Cardiac muscle cell (in vitro differentiated cells and primary cell): ENCODE results near the gene VAX1. TPM values are rescaled to one million over a fixed set of nuclear protein-coding genes. Genes with fewer than 3 reads are reported as not detected.

Experiments
- DNase-seq, 2 donors: peaks; one replicate each; pipeline versions ENCODE4 v3.0.0 to v3.0.0-alpha.2; 2010 to 2017; ENCODE audit warnings: low read depth in 1 of 2, low spot score in 1 of 2
- H3K27ac ChIP-seq: fragments of 200-600 bp; sonication (generic); 2 replicates; pipeline ENCODE4 v1.5.1; 2016
- H3K27me3 ChIP-seq: fragments of 200-600 bp; sonication (generic); 2 replicates; pipeline ENCODE4 v1.6.0; 2016; ENCODE audit warnings: control low read depth
- H3K36me3 ChIP-seq: fragments of 200-600 bp; sonication (generic); 2 replicates; pipeline ENCODE4 v1.5.1; 2016; ENCODE audit warnings: control low read depth
- H3K4me1 ChIP-seq: fragments of 200-600 bp; sonication (generic); 2 replicates; pipeline ENCODE4 v1.8.1; 2017; ENCODE audit warnings: low read depth, mild to moderate bottlenecking, mixed run types
- H3K4me3 ChIP-seq: fragments of 200-600 bp; sonication (generic); 2 replicates; pipeline ENCODE4 v1.5.1; 2016; ENCODE audit warnings: mild to moderate bottlenecking
- H3K9me3 ChIP-seq: fragments of 200-600 bp; sonication (generic); 2 replicates; pipeline ENCODE4 v1.5.1; 2017; ENCODE audit warnings: low read depth, mild to moderate bottlenecking, control low read depth
- polyA plus RNA-seq: library from polyadenylated mRNA; unstranded; fragments of >200 nt; fragmentation: Nextera tagmentation; extraction: Ambion mirVana; gene quantifications from 2 replicates; pipeline ENCODE4 v1.2.1, GENCODE V29; 2016
- total RNA-seq: library from RNA; depleted of rRNA; stranded (reverse); fragments of >200 nt; gene quantifications from 2 replicates; pipeline ENCODE4 v1.2.3, GENCODE V29; 2016
- TF ChIP-seq, protein P1 (sequence below): IDR thresholded peaks from 2 replicates; pipeline ENCODE4 v1.5.1; 2012; ENCODE audit warnings: low read depth, mild to moderate bottlenecking, low read length

The VAX1 gene
- total and polyA plus RNA-seq, 2 experiments from 2014 or later: not detected

DNA sequence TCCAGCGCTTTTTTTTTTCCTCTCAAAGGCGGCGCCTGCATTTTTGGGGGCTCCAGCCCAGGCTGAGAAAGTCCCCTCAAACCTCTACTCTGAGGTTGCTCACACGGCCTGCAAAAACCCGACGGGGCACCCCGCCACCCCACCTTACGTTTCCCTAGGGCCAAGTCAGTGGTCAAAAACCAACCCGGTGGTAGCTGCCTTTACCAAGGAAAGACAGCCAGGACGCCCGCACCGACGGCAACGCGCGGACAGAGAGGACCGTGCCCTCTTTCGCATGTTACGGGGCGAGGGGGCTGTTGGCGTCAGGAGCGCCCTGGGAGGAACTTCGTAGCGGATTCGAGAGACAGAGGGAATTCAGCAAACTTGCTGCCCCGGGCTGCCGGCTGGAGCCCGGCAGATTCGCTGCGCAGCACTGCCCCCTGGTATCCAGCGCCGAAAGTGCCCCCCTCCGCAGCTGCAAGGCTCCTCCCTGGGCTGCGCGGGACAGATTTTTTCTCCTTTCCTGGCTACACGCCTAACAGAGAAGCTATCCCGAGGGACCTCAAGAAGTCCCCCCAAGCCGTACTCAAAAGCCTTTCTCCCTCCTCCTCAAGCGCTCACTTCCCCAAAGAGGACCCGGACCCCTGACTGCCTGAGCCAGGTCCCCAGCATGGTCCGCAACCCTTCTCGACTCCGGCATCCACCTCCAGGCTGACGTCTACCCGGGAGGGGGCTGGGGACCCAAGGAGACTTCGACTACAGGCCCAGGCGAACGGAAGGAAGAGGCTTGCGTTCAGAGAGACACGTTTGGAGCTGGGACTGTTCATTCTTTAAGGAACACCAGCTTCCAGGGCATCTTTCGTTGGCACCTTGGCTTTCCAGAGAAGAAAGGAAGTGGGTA lies 27.7 kb upstream of the VAX1 start:
- Histone ChIP-seq H3K9me3 (no peaks in the 10 kb centered on the region), H3K36me3 (no peaks in the 10 kb centered on the region), H3K27ac (no peak overlapping the region), H3K4me1 (no peaks in the 10 kb centered on the region), H3K4me3 (no peak overlapping the region), H3K27me3 (peaks cover 100% of the 10 kb centered on the region)
- TF ChIP-seq, protein P1, sequence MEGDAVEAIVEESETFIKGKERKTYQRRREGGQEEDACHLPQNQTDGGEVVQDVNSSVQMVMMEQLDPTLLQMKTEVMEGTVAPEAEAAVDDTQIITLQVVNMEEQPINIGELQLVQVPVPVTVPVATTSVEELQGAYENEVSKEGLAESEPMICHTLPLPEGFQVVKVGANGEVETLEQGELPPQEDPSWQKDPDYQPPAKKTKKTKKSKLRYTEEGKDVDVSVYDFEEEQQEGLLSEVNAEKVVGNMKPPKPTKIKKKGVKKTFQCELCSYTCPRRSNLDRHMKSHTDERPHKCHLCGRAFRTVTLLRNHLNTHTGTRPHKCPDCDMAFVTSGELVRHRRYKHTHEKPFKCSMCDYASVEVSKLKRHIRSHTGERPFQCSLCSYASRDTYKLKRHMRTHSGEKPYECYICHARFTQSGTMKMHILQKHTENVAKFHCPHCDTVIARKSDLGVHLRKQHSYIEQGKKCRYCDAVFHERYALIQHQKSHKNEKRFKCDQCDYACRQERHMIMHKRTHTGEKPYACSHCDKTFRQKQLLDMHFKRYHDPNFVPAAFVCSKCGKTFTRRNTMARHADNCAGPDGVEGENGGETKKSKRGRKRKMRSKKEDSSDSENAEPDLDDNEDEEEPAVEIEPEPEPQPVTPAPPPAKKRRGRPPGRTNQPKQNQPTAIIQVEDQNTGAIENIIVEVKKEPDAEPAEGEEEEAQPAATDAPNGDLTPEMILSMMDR: peak; percentile 72
- peak; percentile 58 to 76 for DNase-seq

DNA sequence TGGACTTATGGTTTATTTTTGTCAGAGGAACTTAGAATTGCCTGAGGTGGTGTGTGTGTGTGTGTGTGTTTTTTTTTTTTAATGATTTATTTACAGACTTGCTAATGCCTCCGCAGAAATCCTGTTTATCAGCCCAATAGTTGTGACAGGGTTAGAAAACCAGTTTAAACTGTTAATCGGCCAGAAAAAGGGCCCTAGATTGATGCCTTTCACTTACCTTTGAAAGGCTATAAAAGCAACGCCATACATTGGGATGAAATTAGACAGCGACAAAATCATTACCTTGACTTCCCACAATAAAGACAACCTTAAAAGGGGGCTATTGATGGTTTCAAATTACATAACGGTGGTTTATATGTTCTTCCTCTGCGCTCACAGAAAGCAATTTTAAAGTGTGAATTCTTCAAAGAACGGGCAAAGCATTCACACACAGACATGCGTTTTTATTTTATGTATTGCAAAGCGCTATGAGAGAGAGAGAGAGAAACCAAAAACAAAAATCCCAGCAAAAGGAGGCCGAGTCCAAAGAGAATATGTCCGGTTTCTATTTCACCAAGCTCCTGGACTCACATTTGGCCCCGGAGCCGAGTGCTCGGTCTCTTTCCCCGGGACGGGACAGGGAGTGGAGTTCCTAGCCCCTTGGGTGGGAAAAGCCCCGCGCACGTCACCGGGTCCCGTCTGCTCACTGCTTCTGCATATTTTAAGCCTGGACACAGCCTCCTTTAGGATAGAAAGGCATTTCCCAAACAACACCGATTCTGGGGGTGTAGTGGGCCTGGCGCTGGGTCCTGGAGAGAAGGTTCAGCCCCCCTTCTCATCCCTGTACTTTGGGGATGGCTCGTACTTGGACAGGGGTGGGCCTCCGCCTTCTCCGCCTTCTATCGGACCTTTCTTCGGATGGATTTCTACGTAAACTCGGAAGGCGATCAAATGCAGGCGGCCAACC lies 26.8 kb upstream of the VAX1 start:
- peaks cover 100% of the 10 kb centered on the region for H3K27me3 ChIP-seq
- H3K27ac ChIP-seq: no peak overlapping the region
- H3K36me3 ChIP-seq: no peaks in the 10 kb centered on the region
- no peaks in the 10 kb centered on the region for H3K4me1 ChIP-seq
- no peak overlapping the region for H3K4me3 ChIP-seq
- no peak for DNase-seq
- TF ChIP-seq, protein P1: no peak
- no peaks in the 10 kb centered on the region for H3K9me3 ChIP-seq

DNA sequence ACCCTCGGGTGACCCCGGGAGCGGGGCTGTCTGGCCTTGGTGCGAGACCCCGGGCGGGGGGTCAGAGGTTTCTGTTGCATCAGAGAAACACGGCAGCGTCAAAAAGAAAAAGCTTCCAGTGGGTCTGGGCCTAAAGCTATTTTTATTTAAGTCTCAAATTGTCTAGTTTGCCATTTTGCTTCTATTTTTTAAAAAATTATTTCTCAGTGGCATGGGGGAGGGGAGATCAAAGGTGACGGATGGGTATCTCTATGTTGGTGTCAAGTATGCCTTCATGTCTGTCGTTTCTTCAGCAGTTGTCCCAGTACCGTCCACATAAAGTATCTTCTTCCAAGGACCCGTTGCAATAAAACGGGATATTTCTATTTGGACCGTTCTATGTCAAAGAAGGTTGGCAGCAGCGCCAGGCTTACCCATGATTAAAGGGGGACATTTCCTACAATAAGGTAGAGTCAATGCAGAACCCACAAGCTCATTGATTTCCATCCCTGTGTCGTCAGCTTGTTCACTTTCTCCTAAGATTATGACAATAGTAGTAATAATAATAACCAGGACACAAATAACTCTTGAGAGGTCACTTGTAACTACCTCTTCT lies 26.0 kb upstream of the VAX1 start:
- Histone ChIP-seq H3K4me3 (no peak overlapping the region), H3K9me3 (no peaks in the 10 kb centered on the region), H3K27ac (no peak overlapping the region), H3K4me1 (no peaks in the 10 kb centered on the region), H3K27me3 (peaks cover 100% of the 10 kb centered on the region), H3K36me3 (no peaks in the 10 kb centered on the region)
- DNase-seq: no peak
- TF ChIP-seq, protein P1: no peak

DNA sequence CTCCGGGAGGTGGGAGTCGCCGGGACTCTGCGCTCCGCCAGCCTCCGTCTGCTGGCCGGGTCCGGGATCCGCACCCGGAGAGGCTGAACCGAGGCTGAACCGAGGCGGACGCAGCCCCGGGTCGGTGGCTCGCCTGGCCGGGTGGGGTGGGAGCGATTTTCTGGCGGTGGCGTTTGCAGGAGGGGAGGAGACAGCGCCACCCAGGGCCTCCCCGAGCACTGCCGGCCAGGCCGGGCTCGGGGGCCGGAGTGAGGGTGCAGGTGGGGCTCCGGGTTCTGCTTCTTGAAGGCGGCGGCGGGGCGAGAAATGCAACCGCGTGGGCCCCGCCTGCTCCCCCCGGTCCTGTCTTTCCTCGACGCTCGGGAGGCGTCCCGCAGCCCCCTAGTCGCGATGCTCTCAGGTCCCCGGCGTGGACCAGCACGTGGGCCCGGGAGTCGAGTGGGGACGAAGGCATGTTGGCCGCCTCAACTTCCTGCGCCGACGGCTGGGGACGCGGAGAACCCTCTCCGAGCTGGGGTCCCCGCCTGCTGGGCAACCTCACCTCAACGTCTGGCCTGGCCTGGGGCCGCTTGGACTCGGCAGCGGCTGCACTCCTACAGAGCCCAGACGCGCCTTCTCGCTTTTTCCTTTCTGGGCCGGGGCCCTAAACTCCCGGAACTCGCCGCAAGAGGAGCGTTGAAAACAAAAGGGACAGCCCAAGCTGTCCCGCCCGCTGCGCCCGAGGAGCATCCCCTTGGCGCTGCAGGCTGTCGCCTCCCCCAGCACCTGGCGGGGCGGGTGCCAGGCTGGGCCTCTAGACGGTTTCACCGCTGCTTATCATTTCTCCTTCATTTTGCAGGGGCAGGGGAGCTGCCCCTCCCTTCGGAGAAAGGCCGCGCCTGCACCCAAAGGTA lies 25.2 kb upstream of the VAX1 start:
- Histone ChIP-seq H3K4me1 (no peaks in the 10 kb centered on the region), H3K4me3 (peak overlapping the region; percentile 28), H3K9me3 (no peaks in the 10 kb centered on the region), H3K27ac (no peak overlapping the region), H3K27me3 (peaks cover 100% of the 10 kb centered on the region), H3K36me3 (no peaks in the 10 kb centered on the region)
- peak in 1 of 2 donors; percentile 51 for DNase-seq
- TF ChIP-seq, protein P1: no peak
